NCI-H345 treated with DMSO at 0.1 percent for 48 hours (cell line): ENCODE results near the gene CUL4A.

Experiments
- DNase-seq: peaks from one replicate; lab custom pipeline; 2025; ENCODE audit not compliant: unreplicated experiment; lab: John Stamatoyannopoulos, UW

Gene CUL4A

DNA sequence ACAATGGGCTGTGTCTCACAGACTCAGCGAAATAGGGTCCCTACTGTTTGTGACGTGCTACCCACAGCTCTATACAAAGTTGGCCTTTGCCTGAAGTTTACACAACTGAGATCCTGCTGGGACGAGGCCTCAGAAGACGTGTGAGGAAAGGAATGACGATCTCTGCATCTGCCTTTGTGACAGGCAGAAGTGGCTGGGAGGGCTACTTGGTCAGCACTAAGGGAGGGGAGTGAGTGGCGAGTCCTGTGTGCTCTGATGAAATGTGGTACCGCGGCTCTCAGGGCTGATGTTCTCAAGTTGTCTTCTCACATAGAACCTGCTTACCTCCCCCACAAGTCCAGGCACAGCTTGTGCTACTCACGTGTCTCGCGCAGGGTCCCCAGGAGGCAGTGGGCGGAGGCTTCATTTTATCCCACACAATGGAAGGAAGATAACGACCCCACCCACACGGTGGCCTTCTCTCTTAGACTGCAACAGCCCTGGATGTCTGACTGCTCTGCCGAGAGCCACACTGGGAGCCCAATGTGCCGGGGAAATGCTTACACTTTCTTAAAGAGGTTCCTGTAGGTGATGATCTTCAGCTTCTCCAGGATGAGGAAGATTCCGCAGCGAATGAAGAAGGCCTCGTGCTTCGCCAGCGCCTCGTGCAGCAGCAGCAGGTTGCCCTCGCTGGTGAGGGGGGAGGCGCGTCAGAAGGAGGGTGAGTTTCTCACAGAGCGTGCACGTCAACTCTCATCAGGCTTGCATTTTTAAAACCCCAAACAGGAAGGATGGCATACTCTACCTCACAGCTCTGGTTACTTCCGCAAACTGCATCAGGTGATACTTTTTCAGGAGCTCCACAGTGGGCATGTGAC lies 29.8 kb upstream of the CUL4A start:
- DNase-seq = no peak

DNA sequence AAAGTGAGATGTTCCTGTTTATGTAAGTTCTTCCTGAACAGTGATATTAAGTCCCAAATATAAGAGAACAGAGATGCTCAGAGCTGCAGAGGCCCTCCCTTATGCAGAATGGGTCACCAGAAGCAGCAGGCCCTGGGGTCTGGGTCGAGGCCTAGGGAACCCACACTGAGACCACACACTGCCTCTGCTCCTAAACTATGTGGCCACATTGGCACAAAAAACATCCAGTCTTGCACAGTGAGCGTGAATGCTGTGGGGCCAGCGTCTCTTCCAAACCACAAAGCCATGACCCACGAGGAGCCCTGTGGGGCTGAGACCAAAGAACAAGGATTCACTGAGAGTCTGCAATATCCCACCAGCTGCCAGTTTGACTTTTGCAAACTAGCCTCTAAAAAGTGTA lies 27.4 kb upstream of the CUL4A start:
- no peak for DNase-seq

GRCh38 chr13:113183450-113184129 lies 25.8 kb upstream of the CUL4A start:
- DNase-seq = no peak

DNA sequence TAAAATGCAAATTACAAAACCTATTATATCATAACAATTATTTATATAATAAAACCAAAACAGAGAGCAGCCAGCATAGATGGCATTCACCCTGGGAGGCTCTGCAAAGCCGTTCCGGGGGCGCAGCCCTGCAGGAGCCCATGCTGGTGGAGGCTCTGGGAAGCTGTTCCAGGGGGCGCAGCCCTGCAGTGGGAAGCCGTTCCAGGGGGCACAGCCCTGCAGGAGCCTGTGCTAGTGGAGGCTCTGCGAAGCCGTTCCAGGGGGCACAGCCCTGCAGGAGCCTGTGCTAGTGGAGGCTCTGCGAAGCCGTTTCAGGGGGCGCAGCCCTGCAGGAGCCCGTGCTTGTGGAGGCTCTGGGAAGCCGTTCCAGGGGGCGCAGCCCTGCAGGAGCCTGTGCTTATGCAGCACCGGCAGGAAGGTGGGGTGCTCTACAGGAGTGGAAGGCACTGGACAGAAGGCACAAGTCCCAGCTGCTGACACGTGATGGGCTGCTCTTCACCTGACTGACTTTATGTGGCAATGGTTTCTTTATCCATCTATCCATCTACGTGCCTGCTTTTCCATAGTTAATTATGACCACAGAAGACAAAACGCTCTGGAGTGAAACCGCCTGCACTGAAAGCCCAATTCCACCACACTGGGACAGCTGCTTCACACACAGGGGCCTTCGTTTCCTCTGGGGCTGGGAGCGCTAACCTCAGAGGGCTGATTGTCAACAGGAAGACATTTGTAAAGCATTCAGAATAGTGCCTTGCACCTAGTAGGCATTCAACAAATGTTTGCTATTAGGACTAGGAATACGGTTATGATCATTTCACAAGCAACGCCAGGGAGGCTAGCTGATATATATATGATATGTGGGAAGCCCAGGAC lies 24.6 kb upstream of the CUL4A start:
- no peak for DNase-seq

- no peak for DNase-seq
These were observed 23.1 kb upstream of the CUL4A start for GRCh38 chr13:113186061-113186900.

DNA sequence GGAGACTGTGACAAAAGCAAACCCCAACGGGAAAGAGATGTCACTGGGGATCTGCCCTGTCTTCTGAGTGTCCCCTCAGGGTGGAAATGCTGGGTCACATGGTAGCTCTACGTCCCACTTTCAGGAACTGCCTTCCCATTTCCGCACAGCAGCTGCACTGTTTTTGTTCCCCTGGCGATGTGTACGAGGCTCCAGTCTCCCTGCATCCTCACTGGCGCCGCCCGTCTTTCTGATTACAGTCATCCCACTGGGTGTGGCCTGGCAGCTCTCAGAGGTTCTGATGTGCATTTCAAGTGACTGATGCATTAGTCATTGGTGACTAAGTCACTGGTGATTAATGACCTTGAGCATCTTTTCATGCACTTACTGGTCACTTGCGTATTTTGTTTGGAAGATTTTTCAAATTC lies 22.1 kb upstream of the CUL4A start:
- no peak for DNase-seq

- DNase-seq = no peak
These were observed 21.3 kb upstream of the CUL4A start for GRCh38 chr13:113187883-113188665.

DNA sequence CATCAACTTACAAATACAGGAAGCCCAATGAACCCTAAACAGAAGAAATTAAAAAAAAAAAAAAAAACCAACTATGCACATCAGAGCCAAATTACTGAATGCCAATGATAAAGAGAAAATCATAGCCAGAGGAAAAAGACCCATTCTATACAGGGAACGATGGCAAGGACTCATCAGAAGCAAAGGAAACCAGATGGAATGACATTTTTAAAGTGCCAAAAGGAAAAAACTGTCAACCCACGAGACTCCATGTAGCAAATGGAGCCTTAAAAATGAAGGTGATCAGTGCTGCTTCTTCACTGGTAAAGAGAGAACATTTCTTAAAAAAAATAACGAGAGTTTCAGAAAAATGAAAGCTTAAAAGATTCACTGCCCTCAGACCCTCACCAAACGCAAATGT lies 19.2 kb upstream of the CUL4A start:
- no peak for DNase-seq

DNA sequence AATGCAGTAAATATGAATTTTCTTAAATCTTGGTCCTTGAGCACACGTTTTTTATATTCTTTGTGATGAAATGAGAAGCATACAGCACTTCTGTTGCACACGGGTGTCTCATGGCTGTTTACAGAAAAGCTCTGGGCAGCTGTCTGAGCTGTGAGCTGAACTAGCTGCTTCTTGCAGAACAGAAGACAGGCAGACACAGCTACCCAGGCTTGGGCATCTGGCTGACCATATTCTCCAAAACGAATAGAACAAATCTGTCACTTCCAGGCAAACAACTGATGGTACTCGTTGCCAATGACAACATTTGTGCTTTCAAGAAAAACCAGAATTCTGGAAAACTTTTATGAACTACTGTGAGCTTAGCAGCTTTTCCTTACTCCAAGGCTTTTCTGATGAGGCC lies 17.1 kb upstream of the CUL4A start:
- DNase-seq = no peak

DNA sequence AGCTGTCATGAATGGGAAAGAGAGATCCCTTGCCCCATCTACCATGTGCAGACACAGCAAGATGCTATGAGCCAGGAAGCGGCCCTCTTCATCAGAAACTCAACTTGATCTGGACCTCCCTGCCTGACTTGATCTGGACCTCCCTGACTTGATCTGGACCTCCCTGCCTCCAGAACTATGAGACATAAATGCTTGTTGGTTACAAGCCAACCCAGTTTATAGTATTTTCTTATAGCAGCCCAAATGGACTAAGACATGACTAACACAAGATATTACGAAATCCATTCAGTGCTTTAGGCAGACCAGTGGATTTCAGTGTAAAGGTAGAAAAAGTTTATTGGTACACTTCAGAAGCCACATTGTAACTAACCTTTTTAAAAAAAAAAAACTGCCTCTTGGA lies 16.5 kb upstream of the CUL4A start:
- no peak for DNase-seq

DNA sequence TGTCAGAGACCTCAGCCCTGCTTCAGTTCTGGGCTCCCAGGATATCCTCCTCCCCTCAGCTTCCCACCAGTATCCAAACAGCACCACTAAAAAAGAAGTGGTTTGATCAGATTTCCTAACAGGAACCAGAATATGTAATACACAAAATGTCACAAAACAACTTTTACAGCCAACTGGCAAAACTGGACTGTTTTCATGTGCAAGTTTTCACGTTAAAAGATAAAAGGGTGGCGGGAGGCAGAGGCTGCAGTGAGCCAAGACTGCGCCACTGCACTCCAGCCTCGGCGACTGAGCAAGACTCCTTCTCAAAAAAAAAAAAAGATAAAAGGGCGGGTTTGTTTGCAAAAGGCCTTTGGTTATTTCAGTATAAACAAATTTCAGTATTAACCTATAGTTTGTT lies 14.1 kb upstream of the CUL4A start:
- DNase-seq = no peak

GRCh38 chr13:113196970-113197737 lies 12.3 kb upstream of the CUL4A start:
- DNase-seq = no peak

- DNase-seq = no peak
These were observed 7.6 kb upstream of the CUL4A start for GRCh38 chr13:113201815-113202214.

GRCh38 chr13:113202912-113203311 lies 6.5 kb upstream of the CUL4A start:
- no peak for DNase-seq

- no peak for DNase-seq
These were observed 5.7 kb upstream of the CUL4A start for GRCh38 chr13:113203507-113204377.

DNA sequence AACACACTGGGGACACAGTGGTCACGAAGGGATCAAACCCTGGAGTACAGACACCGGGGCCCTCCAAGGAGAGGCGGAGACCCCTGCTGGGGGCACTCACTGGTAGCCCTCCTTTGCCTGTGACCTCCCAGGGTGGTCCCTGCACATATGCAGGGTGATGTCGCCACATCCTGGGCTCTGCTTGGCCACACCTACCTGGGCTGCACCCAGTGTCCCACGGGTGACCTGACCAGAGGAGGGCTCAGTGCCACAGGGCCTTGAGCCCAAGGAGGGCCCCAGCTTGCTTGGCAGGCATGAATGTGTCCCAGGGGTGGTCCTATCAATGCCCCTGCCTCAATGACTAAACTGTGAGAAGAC lies 5.1 kb upstream of the CUL4A start:
- DNase-seq = no peak

DNA sequence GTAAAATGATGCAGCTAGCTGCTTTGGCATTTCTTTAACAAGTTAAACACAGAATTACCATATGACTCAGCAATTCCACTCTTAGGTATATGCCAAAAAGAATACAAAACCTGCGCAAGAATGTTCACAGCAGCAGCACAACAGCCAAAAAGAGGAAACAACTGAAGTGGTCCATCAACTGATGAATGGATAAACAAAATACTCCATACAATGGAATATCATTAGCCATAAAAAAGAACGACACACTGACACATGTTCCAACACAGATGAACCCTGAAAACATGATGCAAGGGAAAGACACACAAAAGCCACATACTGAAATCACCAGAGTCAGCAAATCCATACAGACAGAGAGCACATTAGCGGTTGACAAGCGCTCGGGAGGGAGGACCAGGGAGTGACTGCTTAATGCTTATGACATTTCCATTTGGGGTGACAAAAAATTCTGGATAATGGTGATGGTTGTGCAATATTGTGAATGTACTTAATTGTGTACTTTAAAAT lies 3.9 kb upstream of the CUL4A start:
- DNase-seq = no peak

- no peak for DNase-seq
These were observed 2.0 kb upstream of the CUL4A start for GRCh38 chr13:113207460-113207859.
